ENCODE data around the gene ANO5. TPM values are rescaled to one million over a fixed set of nuclear protein-coding genes. Genes with fewer than 3 reads are reported as not detected.

Gene ANO5, protein sequence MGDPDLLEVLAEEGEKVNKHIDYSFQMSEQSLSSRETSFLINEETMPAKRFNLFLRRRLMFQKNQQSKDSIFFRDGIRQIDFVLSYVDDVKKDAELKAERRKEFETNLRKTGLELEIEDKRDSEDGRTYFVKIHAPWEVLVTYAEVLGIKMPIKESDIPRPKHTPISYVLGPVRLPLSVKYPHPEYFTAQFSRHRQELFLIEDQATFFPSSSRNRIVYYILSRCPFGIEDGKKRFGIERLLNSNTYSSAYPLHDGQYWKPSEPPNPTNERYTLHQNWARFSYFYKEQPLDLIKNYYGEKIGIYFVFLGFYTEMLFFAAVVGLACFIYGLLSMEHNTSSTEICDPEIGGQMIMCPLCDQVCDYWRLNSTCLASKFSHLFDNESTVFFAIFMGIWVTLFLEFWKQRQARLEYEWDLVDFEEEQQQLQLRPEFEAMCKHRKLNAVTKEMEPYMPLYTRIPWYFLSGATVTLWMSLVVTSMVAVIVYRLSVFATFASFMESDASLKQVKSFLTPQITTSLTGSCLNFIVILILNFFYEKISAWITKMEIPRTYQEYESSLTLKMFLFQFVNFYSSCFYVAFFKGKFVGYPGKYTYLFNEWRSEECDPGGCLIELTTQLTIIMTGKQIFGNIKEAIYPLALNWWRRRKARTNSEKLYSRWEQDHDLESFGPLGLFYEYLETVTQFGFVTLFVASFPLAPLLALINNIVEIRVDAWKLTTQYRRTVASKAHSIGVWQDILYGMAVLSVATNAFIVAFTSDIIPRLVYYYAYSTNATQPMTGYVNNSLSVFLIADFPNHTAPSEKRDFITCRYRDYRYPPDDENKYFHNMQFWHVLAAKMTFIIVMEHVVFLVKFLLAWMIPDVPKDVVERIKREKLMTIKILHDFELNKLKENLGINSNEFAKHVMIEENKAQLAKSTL
- 0.02 TPM for polyA plus RNA-seq (2013, experiment 1 of 2; ENCODE audit: insufficient read length)
- 0.32 TPM for polyA plus RNA-seq (2013, experiment 2 of 2; ENCODE audit: insufficient read length)

- no peak for DNase-seq
These were observed at the start of gene ANO5 for GRCh38 chr11:22192642-22193347. Gene ANO5 (plus strand): TSS chr11:22193085. CDS start chr11:22193493, 408 bp downstream.

DNA sequence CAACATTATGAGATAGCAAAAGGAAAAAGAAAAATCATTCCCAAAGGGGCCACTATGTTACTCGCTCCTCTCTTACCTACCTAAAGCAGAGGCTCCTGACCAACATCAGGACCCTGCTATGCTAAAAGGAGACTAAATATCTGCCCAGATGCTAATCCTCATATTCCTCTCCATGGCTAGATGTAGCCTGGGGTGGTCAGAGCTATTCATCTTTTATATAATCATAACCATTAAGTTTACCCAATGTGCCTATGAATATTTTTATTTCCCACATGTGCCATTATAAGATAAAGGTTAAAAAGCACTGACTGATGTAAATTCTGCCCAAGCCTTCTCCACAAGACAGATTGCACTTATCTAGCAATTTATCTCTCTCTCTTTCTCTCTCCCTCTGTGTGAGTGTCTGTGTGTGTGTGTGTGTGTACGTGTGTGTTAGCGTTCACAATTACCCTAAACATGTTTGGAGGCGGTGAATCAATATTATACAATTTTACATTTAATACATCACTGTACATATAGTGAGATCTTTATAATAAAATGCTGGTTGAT, 41.2 kb upstream of the ANO5 start:
- DNase-seq: no peak

DNA sequence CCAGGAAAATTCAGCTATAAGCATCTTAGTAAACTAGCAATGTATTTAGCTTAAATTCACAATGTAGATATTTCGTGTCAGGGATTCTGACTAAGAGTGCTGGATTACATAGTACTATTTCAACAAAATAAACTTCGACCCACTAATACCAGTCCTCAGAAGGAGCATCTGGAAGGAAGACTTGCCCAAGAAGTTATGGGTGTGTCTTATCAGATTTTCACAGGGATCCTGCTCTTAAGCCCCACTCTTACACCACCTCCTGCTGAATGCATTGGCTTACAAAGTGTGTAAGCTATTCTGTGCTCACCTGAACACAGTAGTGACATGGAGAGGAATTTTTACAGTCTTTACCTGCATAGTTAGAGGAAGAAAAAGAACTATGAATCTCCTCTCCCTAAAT, 35.4 kb upstream of the ANO5 start:
- DNase-seq: no peak

DNA sequence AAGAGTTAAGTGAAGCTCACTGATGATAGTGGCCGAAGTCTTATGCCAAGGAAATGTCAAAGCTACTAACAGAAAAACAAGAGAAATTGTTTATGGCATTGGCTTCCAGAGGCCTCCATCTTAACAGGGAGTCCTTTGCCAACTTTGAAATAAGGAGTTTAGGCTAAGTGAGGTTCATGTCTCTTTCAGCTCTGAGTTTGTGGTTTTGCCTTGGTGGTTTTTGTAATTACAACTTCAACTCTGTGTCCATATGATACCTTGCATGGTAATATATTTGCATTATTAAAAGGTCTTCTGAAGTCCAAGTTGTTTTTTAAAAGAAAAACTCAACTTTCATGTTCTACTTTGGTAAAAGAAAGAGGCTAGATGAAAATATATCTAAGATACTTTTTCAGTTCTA, 31.4 kb upstream of the ANO5 start:
- no peak for DNase-seq

DNA sequence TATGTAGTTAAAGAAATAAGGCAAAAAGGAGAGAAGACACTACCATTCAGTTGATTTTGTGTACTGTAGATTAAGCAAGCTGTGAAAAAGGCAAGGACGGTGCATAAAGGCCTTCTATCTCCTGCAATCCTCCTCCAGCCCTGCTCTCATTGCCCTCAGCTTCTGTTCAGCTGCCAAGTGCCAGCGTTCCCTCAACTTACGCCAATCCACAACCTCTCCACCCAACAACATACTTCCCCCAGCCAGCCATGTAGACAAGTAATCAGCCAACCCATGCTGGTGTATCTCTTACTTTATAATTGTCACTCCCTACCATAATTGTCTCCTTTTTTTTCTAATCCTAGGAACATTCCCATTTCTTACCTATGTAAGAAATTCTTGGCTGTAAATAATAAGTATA, 30.1 kb upstream of the ANO5 start:
- no peak for DNase-seq

DNA sequence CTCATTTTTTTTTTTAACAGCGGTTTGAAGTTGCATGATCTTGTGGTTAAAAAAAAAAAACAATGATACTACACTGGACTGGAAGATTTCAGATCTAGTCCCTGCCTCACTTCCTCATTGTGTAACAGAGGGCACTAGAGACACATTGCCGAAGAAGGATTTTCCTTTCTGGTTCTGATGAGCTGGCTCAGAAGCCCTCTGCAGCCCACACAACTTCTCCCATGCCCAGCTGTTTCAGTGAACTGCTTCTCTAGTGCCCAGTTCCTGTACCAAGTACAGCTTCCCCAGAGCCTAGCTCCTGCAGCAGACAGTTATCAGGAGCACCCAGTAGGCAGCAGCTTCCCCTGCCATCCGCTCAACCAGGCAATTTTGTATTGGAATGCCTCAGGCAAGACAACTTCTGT, 29.5 kb upstream of the ANO5 start:
- no peak for DNase-seq

DNA sequence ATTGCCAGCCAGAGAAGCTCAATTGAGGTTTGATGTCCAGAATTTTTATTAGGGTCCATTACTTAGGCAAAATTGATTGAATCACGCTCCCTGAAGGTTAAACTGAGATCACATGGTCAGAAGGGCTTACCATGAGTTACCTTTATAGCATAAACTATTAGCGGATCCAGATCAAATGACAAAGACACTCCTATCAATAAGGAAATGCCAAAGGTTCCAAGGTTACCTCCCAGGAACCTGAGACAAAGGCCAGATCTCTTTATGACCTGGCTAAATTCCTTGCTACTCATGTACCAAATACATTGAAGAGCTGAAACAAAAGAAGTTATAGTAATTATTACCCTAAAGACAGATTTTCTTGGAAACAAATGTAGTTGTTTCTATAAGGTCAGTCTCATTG, 27.8 kb upstream of the ANO5 start:
- no peak for DNase-seq

DNA sequence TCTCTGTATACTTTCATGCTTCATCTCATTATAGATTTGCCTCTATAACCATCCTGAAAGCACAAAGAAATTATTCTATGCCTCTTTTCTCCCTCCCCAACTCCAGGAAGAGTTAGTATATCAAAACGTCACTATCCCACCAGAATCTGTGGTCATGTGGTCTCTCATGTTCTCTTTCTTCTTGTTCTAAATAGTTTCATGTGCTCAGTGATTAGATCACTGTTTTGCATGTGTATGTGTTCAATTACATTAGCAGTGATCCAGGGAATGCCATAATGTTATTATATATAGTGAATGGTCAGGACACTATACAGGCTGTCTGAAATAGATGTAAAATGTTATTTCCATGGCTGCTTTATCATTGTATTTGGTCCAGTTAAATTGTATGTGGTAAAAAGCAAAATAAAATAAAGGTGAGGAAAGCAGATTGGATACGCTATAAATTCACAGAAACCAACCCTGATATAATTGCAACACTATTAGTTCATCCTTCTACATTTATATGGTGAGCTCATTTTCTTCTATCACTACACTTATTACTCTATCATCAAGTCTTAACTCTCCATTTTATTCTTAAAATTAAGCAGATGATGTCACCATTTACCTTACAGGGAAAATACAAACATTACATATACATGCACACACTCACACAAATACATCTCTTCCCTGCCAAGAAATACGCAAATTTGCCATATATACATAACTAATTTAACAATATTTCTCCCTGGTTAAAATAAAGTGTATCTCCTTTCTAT, 26.9 kb upstream of the ANO5 start:
- DNase-seq: no peak

DNA sequence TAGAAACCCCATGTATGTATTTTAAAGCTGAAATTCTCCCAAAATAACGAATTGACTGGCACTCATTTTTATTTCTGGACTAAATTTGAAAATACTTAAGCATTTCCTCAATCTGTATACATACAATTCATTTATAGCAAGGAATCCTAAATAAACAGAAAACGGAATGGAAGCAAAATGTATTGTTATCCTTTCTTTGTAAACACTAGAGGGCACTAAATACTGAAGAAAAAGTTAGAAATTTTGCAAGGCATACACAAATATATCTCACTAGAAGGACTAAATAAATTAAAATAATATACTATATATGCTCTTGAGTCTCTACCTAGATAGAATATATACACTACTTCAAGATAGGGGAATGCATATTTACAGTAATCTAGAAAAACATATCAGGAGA, 23.1 kb upstream of the ANO5 start:
- no peak for DNase-seq

DNA sequence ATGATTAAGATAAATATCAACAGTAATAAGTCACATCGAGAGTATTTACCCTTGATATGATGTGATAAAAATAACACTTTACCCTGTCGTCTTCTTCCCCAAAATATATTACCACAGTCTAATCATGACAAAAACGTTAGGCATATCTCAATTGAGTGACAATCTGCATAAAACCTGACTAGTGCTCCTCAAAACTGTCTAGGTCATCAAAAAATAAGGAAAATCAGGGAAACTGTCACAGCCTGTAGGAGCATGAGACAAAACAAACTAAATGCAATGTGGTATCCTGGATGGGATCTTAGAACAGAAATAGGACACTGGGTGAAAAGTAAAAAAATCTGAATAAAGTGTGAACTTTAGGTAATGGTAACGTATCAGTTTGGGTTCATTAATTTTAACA, 19.4 kb upstream of the ANO5 start:
- DNase-seq: no peak

DNA sequence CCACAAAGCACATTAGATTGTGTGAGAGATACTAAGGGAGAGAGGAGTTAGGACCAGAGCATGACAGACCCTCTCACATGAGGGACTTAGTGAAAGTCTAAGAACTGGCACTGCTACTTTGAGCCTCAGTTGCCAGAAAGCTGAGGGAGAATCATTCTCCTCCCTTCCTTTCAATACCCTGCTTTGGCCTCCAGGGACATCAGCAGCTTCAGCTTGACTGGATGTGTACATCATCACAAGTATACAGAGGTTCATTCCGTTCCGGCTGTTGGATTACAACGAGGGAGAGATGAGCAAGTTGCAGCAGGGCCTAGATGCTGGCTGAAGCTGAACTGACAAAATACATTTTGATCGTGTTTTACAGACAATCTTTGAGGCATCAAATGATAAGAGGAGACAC, 15.7 kb upstream of the ANO5 start:
- DNase-seq: no peak

- no peak for DNase-seq
These were observed 13.3 kb upstream of the ANO5 start for GRCh38 chr11:22179626-22180025.

- no peak for DNase-seq
These were observed 12.8 kb upstream of the ANO5 start for GRCh38 chr11:22180131-22180530.

DNA sequence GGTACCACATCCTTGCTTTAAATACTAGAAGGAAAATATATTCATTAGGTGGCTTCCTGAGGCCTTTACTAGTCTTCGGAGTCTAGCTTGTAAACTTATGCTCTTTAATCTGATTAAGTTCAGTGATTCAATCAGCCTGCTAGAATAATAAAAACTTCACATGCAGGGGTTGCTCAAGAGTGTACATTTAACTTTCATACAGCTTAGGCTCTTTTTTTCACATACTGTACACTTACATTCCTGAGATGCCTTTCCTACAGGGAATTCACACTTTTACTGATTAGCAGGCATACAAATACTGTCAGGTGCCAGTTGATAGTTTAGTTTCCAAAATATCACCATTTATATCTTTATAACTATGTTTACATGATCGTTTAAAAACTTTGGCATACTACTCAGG, 3.2 kb upstream of the ANO5 start:
- DNase-seq: no peak

DNA sequence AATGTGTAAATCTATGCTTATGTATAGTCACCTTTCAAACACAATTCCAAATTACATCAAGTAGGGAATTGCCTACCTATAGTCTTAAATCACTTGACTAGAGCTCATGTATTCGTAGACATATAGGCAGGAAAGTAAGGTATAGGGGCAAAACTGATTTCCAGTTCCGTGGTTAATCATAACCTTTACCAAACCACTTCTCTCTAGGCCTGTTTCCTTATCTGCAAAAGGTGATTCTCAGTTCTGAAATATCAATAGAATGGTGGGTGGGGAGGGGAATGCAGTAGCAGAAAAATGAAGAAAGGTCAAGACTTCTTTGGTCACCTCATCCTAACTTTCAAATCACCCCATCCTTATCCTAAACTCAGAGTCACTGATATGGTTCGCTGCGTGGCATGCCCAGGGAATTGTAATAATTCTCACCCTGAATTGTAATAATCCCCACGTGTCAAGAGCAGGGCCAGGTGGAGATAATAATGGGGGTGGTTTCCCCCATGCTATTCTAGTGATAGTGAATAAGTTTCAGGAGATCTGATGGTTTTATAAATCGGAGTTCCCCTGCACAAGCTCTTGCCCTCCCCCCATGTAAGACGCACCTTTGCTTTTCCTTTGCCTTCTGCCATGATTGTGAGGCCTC, 1.9 kb upstream of the ANO5 start:
- DNase-seq: no peak

DNA sequence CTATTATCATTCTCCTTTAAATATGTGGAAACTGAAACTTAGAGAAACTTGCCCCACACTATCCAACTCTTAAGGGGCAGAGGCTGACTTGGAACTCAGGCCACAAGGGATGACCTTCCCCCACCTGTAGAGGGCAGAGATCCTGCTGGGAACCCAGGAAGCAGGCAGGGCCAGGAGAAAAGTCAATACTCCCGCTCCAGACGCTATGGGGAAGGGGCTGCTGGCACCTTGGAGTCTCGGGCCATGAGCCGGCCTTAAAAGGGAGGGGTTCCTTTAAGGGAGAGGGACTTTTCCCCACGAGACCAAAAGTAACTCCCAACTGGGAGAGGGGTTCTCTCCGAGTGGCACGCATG, 620 bp upstream of the ANO5 start:
- no peak for DNase-seq

DNA sequence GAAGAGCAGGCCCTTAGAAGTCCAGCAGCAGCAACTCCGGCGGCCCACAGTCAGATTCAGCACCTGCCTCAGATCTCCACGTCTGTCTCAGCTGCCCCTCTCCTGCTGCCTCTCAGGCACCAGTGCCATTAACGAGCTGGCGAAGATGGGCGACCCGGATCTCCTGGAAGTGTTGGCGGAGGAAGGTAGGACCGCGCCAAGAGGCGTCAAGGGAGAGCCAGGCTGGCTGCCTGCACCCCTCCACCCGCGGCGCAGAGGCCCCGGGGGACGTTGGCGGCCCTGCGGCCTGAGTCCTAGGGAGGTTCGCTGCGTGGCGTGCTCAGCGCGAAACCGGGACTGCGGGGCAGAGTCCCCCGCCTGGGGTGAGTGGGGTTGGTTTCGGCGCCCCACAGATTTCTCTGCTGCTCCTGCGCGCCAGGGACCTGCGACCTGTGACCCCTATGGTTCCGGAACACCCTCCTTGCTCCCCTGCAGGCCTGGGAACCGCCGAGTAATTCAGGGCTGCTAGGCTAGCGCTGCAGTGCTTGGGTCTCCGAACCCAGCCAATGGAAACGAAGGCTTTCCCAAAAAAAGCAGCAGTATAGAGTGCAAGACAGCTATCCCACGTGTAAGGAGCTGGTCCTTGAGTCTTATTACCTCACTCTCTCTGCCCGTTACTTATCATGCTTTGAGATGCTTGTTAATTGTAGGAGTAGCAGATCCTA, 615 bp downstream of the ANO5 start:
- DNase-seq: no peak

- DNase-seq: no peak
These were observed 1.4 kb downstream of the ANO5 start for GRCh38 chr11:22194306-22194705.

DNA sequence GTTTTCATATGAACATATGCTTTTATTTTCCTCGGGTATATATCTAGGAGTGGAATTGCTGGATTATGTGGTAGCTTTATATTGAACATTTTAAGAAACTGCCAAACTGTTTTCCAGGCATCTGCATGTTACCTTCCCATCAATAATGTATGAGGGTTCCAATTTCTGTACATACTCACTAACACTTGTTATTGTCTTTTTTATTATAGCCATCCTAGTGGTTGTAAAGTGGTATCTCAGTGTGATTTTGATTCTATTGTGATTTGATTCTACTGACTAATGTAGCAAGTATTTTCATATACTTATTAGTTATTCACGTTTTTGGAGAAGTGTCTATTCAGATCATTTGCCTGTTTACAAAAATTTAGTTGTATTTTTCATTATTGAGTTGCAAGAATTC, 2.0 kb downstream of the ANO5 start:
- DNase-seq: no peak

GRCh38 chr11:22197139-22198005, 4.5 kb downstream of the ANO5 start:
- no peak for DNase-seq
